Measurements from ENCODE around the gene SLC39A3.

- TF ChIP-seq CTCF (IDR thresholded peaks at IDR 0.05) = no peak
- no peak for TF ChIP-seq POLR2AphosphoS5 (IDR thresholded peaks at IDR 0.05)
- no peak for TF ChIP-seq POLR2A (IDR thresholded peaks at IDR 0.05)
These were observed 25.1 kb upstream of the SLC39A3 start for GRCh38 chr19:2764945-2765344.

Measured in upper lobe of left lung (tissue), 4 donors.